GM19328 (cell line): Measurements from ENCODE around the gene ZDHHC1.
"Not testable (repeated sequence)": the region's sequence is repeated elsewhere in the genome, so short reads cannot be mapped to it uniquely, and the experiment has no call there.

ENCODE experiments used
- ATAC-seq: cut with Tn5 transposase; IDR thresholded peaks from one replicate; pipeline ENCODE4 v1.9.1; 2021; ENCODE audit warnings: mild to moderate bottlenecking, moderate library complexity; ENCODE audit not compliant: unreplicated experiment

The ZDHHC1 gene

DNA sequence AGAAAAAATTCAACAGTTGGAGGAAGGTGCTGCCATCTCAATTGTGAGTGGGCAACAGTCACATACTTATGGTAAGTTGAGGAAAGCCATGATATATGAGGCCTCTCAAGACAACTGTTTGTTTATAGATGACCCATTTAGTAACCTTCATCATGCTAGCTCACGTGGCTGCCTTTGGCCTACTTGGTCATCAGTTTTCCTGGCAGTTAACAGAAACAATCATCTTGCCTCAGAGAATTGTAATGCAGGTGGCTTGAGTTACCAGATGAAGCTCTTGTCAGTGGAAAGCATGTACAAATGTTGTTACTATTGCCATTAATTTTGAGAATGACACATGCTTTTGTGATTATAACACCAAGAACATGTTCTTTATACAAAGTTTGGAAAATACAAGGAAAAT, 37.6 kb downstream of the ZDHHC1 start:
- ATAC-seq: no peak

DNA sequence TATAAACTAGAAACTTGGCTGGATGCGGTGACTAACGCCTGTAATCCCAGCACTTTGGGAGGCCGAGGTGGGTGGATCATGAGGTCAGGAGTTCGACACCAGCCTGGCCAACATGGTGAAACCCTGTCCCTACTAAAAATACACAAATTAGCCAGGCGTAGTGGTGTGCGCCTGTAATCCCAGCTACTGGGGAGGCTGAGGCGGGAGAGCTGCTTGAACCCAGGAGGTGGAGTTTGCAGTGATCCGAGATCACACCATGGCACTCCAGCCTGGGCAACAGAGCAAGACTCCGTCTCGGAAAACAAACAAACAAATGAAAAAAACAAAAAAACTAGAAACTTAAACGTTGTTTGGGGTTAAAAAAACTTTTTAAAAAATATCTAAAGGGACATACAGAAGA, 40.3 kb downstream of the ZDHHC1 start:
- ATAC-seq: not testable (repeated sequence)

DNA sequence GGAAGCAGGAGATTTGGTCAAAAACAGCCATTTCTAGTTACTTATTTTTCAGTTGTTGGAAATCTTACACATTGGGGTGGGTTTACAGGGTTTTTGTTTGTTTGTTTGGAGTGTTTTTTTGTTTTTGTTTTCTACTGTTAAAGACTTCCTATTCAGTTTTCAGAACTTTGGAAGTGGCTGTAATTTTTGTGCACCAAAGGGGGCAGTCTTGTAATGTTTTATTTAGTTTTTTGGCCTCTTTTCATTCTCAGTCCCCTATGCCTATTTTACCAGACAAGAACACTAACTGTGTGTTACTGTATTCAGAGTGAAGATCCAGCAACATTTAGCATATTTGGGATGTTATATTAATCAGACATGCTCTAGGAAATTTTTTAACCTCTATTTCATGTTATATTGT, 43.6 kb downstream of the ZDHHC1 start:
- no peak for ATAC-seq

DNA sequence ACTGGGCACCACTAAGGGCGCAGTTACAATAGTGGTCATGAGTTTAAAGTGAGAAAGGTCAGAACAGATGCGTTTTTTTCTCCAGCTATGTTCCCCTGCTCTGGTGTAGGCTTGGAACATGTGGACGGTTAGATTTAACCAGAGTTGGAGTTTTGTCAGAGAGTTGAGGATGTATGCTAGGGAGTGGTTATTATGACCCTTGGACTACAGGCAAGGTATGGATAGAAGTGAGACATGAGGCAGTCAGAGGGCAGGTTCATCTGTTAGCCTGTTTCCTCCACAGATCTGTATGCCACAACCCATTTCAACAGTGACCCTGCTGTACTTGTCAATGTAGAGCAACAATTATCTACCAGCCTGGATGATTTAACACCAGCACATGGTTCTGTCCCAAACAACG, 45.6 kb downstream of the ZDHHC1 start:
- ATAC-seq: no peak

DNA sequence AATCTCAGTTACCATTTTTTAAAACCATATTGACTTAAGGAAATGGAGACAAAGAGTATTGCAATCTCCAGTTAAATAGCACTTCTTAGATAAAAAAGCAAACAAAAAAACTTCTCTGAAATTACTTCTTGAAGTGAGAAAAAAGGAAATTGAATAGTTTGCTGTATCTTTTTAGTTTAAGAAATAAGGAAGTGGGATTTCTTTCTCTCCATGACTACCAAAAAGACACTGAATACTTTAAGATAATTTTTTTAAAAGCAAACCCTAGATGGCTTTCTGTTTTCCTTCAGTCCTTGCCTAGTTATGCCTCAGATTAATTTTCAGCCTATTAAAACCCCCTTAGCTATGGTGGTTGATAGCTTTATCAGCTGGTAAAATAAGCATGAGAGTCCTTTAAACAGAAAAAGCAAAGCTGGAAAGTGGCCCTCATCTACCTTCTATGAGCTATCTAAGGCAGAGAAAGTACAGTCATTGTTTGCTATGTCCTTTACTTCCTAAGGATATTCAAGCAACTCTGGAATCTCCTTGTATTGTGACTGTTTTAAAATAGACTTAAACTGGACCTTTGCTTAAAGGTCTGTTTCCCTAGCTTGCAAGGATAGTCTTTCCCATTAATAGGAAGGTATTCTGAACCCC, 51.6 kb downstream of the ZDHHC1 start:
- ATAC-seq: no peak

DNA sequence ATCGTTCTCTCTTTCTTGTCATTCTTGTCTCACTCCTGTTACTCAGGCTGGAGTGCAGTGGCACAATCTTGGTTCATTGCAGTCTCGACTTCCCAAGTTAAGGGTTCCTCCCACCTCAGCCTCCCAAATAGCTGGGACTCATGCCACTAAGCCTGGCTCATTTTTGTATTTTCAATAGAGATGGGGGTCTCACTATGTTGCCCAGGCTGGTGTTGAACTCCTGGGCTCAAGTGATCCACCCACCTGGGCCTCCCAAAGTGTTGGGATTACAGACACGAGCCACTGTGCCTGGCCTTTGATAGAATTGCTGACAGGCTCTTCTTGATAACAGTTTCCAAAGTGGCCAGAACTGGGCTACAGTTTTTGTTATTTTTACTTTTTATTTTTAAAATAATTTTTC, 55.2 kb downstream of the ZDHHC1 start:
- ATAC-seq: no peak

DNA sequence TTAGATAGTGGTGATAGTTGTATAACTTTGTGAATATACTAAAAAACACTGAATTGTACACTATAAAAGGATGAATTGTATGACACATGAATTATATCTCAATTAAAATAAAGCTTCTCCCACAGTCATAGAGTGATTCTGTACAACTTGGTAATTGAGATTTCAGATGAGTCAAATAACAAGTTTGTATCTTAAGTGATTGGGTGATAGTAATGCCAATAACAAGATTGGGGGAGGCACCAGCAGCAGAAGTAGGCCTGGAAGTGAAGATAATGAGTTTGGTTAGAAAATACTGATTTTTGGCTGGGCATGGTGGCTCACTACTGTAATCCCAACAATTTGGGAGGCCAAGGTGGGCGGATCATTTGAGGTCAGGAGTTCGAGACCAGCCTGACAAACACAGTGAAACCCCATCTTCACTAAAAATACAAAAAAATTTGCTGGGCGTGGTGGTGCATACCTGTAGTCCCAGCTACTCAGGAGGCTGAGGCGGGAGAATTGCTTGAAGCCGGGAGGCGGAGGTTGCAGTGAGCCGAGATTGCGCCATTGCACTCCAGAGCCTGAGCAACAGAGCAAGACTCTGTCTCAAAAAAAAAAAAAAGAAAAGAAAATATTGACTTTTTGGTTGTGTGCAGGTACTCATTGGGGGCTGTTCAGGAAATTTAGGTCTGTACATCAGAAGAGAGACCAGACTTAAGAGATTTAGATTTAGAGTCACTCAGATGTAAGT, 56.6 kb downstream of the ZDHHC1 start:
- not testable (repeated sequence) for ATAC-seq

DNA sequence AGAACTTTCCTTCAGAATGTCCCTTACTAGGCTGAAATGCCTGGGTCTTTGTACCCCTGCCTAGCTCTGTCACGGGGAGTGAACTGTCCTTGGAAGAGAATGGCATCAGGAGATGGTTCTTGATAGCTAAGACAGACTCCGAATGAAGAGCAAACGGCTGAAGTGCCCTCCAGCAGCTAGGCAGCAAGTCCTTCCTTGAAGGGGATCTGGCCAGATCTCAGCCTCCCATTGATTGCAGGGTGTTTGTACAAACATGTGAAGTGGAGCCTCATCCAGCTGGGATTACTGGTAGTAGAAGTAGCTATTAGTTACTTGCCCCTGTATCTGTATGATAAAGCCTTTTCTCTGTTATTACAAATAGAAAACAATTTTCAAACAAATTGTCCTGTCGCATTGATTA, 58.7 kb downstream of the ZDHHC1 start:
- ATAC-seq: no peak

DNA sequence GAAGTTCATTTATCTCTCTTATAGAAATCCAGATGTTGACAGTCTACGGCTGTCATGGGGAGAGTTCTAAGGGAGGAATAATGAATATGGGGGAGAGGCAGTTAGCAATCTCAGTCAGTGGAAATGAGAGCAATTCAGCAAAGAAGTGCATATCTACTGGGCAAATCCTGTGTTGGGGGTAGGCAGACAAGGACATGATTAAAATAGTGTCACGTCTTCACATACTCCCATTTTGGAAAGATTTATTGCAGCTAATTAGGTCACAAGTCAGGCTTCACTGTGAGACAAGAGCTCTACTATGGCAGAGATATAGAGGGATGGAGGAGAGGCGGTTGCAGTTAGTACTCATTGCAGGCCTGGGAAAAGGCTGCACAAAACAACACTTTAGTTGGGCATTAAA, 59.9 kb downstream of the ZDHHC1 start:
- no peak for ATAC-seq

DNA sequence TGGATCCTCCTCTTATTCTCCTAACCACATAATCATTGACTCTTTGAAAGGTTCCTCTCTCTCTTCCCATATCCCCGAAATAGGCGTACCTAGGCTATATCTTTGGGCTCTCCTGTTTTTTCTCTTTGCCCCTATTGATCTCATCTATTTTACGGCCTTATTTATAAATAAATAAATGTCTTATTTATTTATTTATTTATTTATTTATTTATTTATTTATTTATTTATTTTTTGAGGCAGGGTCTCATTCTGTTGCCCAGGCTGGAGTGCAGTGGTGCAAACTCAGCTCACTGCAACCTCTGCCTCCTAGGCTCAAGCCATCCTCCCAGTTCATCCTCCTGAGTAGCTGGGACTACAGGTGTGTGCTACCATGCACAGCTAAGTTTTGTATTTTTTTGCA, 63.8 kb downstream of the ZDHHC1 start:
- not testable (repeated sequence) for ATAC-seq

DNA sequence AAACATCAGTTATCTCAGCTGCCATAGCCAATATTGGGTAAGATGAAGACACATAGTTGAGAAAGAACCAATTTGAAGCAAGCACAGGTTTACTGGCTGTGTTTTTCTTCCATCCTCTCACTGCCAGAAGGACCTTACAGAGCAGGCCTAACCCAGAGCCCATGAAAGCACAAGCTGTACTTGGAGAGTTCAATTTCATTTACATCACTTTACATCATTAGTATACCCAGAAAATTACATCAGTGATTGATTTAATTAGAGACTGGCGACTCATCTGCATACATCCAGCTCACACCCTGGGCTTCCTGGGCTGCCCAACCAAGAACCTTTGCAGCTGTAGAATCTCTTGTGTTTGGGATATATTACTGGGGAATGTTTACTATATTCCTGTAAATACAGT, 66.0 kb downstream of the ZDHHC1 start:
- ATAC-seq: no peak

DNA sequence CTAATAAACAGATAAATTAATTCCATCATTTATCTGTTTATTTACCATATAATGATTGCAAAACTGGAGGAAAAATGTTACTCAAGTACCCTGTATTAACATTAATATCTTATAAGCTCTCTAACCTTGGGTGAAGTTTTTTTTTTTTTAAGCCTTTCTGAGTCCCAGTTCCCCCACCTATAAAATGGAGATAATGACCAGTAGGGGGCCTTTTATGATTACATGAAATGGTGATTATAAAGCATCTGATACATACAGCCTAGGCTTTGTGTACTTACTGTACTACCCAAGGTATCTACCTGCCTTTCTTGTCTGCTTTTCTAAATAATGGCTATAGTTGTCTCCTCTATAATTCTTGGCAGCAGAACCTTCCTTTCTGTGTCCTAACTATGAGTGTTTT, 67.1 kb downstream of the ZDHHC1 start:
- no peak for ATAC-seq

DNA sequence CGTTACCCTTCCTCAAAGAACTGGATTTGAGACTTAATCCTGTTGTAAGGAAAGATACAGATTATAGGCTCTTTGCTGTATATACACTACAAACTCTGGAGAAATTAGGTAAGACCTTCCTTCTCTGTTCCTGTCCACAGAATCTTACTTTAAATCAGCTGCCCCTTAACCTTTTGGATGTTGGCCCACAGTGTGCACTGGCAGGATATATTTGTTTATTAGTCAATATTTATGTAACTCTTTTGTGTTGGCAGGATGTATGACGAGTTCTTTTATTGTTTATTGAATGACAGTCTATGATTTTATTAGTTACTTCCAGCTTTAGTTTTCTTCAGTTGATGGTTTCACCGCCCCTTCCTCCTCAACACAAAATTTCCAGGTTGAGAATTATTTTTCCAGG, 69.9 kb downstream of the ZDHHC1 start:
- no peak for ATAC-seq

DNA sequence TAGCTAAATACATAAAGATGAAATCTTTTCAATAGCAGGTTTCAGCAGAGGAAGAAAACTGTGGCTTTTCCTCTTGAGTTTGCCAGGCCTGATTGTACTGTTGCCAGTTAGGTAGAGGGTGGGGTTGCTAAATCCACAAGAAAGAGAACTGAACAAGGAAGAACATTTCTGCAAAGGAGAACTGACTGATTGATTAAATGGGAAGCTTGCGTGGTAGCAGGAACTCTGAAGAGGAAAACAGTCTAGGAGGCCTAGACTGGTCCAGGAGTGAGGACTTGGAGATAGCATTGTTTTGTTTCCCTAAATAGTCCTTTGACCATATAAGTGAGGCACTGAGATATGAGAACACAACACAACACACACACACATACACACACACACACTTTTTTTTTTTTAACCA, 70.9 kb downstream of the ZDHHC1 start:
- ATAC-seq: no peak
